GM18517 (cell line): ENCODE data around the gene SECISBP2.
"Not testable (repeated sequence)": the region's sequence is repeated elsewhere in the genome, so short reads cannot be mapped to it uniquely, and the experiment has no call there.

Experiments used
- ATAC-seq: cut with Tn5 transposase; IDR thresholded peaks from one replicate; pipeline ENCODE4 v1.9.1; 2021; ENCODE audit warnings: mild to moderate bottlenecking, moderate library complexity; ENCODE audit not compliant: unreplicated experiment

SECISBP2 gene

GRCh38 chr9:89309608-89310474 is 8.5 kb upstream of the SECISBP2 start:
- ATAC-seq: no peak

GRCh38 chr9:89310475-89311345 is 7.6 kb upstream of the SECISBP2 start, which contains the start of gene CKS2:
Gene CKS2, plus strand, starts transcription at chr9:89311195. Its CDS starts 98 bp downstream, at chr9:89311293.
- peak; percentile 93 for ATAC-seq

DNA sequence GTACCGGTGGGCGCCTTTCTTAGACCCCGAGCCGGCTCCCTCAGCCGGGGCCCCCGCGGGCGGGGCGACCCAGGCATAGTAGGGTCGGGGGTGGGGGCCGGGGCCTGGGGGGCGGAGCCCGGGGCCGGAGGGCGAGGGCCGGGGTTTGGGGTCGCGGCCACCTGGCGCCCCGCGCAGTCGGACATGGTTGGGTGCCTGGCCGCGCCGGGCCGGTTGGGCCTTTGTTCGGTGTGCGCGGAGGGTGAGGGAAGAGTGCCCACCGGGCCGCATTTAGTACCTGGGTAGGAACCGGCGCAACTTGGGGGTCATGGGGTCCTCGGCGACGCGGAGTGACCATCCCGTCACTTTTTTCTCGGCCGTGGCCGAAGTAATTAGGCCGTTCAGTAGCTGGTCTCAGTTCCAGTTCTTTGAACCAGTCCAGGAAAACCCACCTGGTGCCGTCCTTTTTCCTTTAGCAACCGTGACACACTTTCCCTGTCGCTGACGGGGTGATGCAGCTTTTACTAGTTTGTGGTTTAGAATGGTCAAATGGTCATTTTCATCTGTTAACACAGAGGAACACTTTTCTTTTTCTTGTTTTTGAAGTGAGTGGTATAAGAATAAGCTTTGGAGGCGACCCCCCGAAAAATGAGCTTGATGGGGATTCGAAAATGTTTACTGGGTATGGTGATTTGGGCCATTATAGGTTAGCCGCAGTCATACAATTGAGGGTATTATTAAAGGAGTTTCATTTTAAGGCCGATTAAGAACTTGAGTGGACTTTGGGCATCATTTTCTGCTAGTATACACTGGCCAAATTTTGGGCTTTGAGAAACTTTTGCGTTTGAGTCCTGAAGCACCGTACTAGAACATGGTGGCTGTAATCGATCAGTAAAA is 6.7 kb upstream of the SECISBP2 start:
- ATAC-seq: no peak

- ATAC-seq: no peak
Measured at GRCh38 chr9:89312222-89312571, 6.1 kb upstream of the SECISBP2 start.

DNA sequence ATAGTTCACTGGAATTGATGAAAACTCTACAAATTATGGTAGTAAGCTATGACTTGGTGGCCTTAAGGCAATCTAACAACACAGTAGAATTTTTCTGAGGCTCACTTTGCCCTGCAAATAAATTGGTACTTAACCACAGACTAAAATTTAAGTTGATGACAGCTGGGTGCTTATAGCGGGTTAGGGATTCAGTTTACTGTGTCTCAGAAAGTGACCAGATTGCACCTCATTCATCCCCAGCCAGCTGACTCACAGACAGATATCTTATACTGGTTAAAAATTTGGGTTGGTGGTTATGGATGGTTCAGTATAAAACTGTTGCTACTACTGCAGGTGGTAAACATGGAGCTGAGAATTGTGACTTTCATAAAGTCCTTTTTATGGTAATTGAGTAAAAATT is 4.5 kb upstream of the SECISBP2 start:
- ATAC-seq: no peak

GRCh38 chr9:89314955-89315354 is 3.3 kb upstream of the SECISBP2 start:
- ATAC-seq: no peak

- ATAC-seq: no peak
Measured at GRCh38 chr9:89315482-89315881, 2.8 kb upstream of the SECISBP2 start.

- ATAC-seq: no peak
Measured at GRCh38 chr9:89317282-89317681, 1.0 kb upstream of the SECISBP2 start.

DNA sequence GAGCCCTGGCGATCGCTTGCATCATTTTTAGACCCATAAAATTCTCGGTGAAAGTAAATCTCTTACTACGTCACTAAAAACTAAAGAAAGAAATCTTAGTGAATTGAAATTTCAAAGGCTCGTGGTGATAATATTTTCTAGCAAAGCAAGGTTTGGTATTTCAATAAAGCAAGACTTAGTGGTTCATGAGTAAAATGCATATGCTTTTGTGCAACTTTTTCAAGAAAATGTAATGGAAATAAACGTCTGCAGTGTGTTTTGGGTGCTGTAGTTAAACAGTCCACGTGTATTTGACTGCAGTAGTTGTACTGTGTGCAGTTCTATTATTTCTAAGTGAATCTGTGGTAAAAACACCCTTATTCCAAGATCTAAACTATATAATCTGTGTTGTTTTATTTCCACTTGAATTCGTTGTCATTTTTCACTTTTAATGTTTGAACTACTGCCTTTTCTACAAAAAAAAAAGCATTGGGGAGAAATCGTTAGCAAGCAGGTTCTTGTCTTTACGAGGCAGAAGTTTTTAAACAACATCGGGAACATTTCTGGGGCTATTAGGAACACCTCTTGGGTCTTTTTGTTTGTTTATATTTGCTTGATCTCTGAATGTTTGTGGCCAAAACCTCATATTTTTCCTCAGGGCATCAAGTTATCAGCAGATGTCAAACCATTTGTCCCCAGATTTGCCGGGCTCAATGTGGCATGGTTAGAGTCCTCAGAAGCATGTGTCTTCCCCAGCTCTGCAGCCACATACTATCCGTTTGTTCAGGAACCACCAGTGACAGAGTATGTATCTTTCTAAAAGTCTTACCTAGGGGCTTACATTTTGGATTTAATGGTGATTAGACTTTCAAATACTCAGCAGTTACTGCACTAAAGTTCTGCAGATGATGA is 960 bp downstream of the SECISBP2 start:
- ATAC-seq: no peak

GRCh38 chr9:89323390-89323789 is 5.1 kb downstream of the SECISBP2 start:
- ATAC-seq: no peak

DNA sequence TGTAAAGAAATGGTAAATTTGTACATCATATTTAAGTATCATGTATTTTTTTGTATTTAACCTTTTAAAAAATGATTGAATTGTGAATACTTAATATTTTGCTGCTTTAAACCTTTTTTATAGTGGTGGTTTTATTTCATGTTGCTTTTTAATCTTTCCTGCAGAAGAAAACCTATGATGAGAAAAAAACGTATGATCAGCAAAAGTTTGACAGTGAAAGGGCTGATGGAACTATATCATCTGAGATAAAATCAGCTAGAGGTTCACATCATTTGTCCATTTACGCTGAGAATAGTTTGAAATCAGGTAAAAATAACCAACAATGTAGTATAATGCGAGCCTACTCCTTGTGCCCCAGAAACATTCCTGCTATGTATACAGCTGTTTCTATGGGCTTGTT is 7.4 kb downstream of the SECISBP2 start:
- ATAC-seq: no peak

GRCh38 chr9:89328064-89328463 is 9.8 kb downstream of the SECISBP2 start:
- ATAC-seq: no peak

- ATAC-seq: no peak
Measured at GRCh38 chr9:89329917-89330316, 11.6 kb downstream of the SECISBP2 start.

DNA sequence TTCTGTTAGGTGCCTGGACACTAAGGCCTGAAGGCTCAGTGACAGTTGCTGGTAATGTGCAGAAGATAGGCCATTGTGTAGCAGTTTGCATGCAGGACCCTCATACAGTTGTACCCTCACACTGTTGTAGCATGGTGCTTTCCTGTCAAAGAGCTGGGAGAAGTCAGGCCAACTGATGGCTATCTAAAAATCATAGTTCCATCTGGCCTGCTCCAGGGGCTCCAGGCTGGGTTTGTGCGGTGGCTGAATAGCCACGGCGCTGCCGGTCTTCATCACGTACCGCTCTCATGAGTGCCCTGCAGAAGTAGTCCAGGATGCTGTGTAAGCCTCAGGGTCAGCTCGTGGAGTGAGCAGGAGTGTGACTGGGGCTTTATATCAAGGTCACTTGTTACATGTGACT is 12.2 kb downstream of the SECISBP2 start:
- ATAC-seq: no peak

DNA sequence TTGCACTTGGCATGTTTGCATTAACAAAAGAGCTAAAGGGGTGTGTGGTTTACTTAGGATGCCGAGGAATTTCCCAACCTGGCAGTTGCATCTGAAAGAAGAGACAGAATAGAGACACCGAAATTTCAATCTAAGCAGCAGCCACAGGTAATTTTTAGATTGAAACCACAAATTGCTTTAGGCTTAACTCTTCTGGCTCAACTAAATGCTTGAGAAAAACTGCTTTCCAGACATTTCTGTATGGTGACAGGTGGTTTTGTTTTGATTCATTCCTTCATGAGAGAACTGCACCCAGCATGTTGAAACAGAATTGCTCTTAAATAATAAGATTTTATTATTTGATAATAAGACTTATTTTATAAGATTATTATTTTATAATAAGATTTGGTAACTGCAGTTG is 21.5 kb downstream of the SECISBP2 start:
- no peak for ATAC-seq

GRCh38 chr9:89340332-89340731 is 22.0 kb downstream of the SECISBP2 start:
- no peak for ATAC-seq

- no peak for ATAC-seq
Measured at GRCh38 chr9:89342213-89342612, 23.9 kb downstream of the SECISBP2 start.

GRCh38 chr9:89342948-89343347 is 24.6 kb downstream of the SECISBP2 start:
- ATAC-seq: no peak

- ATAC-seq: not testable (repeated sequence)
Measured at GRCh38 chr9:89343812-89344211, 25.5 kb downstream of the SECISBP2 start.

DNA sequence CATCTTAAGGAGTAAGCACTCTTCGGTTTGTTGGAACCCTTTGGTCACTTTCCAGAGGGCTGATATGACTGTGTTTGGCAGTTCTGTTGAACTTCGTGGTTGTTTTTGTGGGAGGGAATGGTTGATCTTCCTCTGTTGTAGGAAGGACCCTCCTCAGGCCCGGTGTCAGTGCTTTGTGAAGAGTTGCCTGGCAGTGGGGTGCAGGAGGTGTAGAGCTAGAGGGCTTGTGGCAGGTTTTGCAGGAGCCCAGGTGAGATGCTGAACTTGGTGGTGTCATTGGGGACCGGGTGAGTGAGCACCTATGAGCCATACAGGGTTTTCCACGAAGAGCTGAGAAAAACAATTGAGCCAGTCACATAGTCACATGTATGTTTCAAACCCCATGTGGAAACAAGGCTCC is 27.2 kb downstream of the SECISBP2 start:
- ATAC-seq: no peak
